ENCODE data around the gene SLC24A3.

Gene SLC24A3

DNA sequence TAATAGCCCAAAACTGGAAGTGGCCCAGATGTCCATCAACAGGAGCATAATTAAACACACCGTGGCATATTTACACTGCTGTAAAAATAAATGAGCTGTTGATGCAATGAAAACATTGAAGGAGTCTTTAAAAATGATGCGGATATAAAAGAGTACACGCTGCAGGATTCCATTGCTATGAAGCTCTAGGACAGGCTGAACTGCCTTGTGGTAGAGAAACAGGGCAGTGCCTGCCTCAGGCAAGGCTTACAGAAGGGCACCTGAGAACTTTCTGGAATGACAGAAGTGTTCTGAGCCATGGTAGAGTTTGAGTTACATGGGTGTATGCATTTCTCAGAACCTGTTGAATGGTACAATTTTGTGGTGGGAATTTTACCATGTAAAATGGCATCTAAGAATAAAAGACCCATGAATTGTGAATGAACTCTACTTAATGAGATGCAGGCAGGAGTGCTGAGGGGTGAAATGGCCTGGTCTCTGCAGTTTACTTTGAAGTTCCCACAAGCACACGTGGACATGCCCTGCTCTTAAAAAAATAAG lies 500.3 kb downstream of the SLC24A3 start:
- H3K36me3 ChIP-seq (ENCODE audit: control insufficient read depth, insufficient read depth, low read length), result no peaks in the 10 kb centered on the region
- no peaks in the 10 kb centered on the region for H3K4me1 ChIP-seq (ENCODE audit: control insufficient read depth, insufficient read depth, low read length, poor library complexity, severe bottlenecking)
- no peak overlapping the region for H3K4me3 ChIP-seq (ENCODE audit: insufficient read depth, low read depth, low read length, poor library complexity, severe bottlenecking)
- DNase-seq, result no peak
- H3K27me3 ChIP-seq (replicated peaks; ENCODE audit: control insufficient read depth, insufficient read depth, low read length, poor library complexity, severe bottlenecking), result no peaks in the 10 kb centered on the region
- H3K9me3 ChIP-seq (ENCODE audit: control insufficient read depth, low read length), result no peaks in the 10 kb centered on the region
- H3K27ac ChIP-seq (ENCODE audit: insufficient read depth, low read length, poor library complexity, severe bottlenecking), result no peak overlapping the region

DNA sequence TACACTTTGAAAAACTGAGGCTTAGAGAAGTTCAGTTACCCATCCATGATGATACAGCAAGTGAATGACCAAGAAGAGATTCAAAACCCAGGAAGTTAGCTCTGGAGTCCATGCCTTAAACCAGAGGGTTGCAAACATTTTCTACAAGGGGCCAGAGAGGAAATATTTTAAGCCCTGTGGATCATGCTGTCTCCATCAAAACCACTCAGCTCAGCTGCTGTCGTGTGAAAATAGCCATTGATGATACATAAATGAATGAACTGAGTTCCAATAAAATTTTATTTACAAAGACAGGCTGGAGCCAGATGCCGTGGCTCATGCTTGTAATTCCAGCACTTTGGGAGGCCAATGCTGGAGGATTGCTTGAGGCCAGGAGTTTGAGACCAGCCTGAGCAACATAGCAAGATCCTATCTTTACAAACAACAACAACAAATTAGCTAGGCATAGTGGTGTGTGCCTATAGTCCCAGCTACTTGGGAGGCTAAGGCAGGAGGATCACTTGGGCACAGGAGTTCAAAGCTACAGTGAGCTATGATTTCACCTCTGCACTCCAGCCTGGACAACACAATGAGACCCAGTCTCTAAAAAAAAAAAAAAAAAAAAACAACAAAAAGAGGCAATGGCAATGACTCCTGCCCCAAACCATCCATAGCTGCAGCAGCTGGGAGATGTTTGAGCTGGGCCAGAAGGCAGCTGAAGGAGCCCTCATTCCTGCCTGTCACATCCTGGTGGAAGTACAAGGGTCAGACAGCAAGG lies 501.6 kb downstream of the SLC24A3 start:
- Histone ChIP-seq H3K27ac (ENCODE audit: insufficient read depth, low read length, poor library complexity, severe bottlenecking) (no peak overlapping the region), H3K4me3 (ENCODE audit: insufficient read depth, low read depth, low read length, poor library complexity, severe bottlenecking) (no peak overlapping the region), H3K9me3 (ENCODE audit: control insufficient read depth, low read length) (no peaks in the 10 kb centered on the region), H3K4me1 (ENCODE audit: control insufficient read depth, insufficient read depth, low read length, poor library complexity, severe bottlenecking) (no peaks in the 10 kb centered on the region), H3K36me3 (ENCODE audit: control insufficient read depth, insufficient read depth, low read length) (no peaks in the 10 kb centered on the region), H3K27me3 (replicated peaks; ENCODE audit: control insufficient read depth, insufficient read depth, low read length, poor library complexity, severe bottlenecking) (no peaks in the 10 kb centered on the region)
- DNase-seq, result no peak

DNA sequence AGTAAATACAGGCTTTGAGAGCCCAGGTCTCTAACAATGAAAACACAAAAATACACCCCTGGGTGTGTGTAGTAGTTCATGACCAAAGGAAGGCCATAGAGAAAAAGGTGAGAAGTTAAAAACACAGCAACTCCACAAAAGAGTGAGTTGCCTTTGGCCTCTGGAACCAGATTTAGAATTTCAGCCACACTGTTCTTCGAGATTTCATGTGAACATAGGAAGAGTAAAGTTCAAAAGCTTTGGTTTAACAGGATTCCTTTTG lies 502.1 kb downstream of the SLC24A3 start:
- H3K4me3 ChIP-seq (ENCODE audit: insufficient read depth, low read depth, low read length, poor library complexity, severe bottlenecking), result no peak overlapping the region
- H3K27ac ChIP-seq (ENCODE audit: insufficient read depth, low read length, poor library complexity, severe bottlenecking), result no peak overlapping the region
- H3K9me3 ChIP-seq (ENCODE audit: control insufficient read depth, low read length), result no peaks in the 10 kb centered on the region
- H3K4me1 ChIP-seq (ENCODE audit: control insufficient read depth, insufficient read depth, low read length, poor library complexity, severe bottlenecking), result no peaks in the 10 kb centered on the region
- no peaks in the 10 kb centered on the region for H3K27me3 ChIP-seq (replicated peaks; ENCODE audit: control insufficient read depth, insufficient read depth, low read length, poor library complexity, severe bottlenecking)
- H3K36me3 ChIP-seq (ENCODE audit: control insufficient read depth, insufficient read depth, low read length), result no peaks in the 10 kb centered on the region
- no peak for DNase-seq

DNA sequence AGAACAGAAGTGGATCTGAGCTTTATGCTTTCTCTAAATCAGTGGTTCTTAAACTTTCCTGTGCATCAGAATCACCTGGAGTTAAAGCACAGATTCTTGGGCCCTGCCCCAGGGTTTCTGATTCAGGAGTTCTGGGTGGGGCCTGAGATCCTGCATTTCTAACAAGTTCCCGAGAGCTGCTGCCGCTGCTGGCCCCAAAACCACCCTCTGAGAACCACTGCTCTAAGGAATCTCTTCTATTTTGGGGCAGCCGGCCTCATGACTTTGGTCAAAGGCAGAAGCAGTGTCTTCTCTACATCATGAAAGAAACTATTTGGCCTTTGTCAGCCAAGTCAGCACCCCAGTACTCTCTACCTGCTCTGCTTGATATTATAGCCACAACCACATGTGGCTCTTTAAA lies 503.5 kb downstream of the SLC24A3 start:
- Histone ChIP-seq H3K4me1 (ENCODE audit: control insufficient read depth, insufficient read depth, low read length, poor library complexity, severe bottlenecking) (no peaks in the 10 kb centered on the region), H3K27me3 (replicated peaks; ENCODE audit: control insufficient read depth, insufficient read depth, low read length, poor library complexity, severe bottlenecking) (no peaks in the 10 kb centered on the region), H3K4me3 (ENCODE audit: insufficient read depth, low read depth, low read length, poor library complexity, severe bottlenecking) (no peak overlapping the region), H3K27ac (ENCODE audit: insufficient read depth, low read length, poor library complexity, severe bottlenecking) (no peak overlapping the region), H3K36me3 (ENCODE audit: control insufficient read depth, insufficient read depth, low read length) (no peaks in the 10 kb centered on the region), H3K9me3 (ENCODE audit: control insufficient read depth, low read length) (no peaks in the 10 kb centered on the region)
- DNase-seq, result no peak

DNA sequence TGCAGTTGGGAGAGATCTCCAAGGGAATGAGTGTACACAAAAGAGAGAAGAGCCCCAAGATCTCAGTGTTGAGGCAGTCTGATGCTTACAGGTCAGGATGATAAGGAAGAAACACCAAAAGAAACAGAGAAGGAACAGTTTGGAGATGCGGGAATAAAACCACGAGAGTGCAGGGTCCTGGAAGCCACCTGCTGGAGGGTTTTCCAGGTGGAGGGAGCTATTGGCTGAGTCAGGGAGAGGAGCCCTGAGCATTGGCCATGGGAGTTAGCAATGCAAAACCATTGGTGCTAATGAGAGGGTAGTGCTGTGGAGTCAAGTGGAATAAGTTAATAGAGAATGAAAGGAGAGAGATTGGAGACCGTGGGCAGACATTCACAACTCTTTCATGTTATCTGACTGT lies 506.4 kb downstream of the SLC24A3 start:
- Histone ChIP-seq H3K9me3 (ENCODE audit: control insufficient read depth, low read length) (no peaks in the 10 kb centered on the region), H3K4me1 (ENCODE audit: control insufficient read depth, insufficient read depth, low read length, poor library complexity, severe bottlenecking) (no peaks in the 10 kb centered on the region), H3K4me3 (ENCODE audit: insufficient read depth, low read depth, low read length, poor library complexity, severe bottlenecking) (no peak overlapping the region), H3K36me3 (ENCODE audit: control insufficient read depth, insufficient read depth, low read length) (no peaks in the 10 kb centered on the region), H3K27me3 (replicated peaks; ENCODE audit: control insufficient read depth, insufficient read depth, low read length, poor library complexity, severe bottlenecking) (no peaks in the 10 kb centered on the region), H3K27ac (ENCODE audit: insufficient read depth, low read length, poor library complexity, severe bottlenecking) (no peak overlapping the region)
- DNase-seq, result no peak

DNA sequence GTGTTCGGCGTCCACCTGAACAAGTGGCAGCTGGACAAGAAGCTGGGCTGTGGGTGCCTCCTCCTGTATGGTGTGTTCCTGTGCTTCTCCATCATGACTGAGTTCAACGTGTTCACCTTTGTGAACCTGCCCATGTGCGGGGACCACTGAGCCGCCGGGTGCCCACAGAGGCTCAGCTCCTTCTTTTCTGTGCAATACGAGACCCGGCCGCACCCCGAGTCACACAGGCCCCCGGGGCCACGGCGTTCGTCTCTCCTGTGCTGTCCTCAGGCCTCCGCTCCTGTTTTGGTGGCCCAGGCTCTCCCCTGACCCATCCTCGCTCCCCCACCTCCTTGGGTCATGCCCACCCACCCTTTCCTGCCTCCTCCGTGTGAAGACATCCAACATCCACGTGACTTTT lies 508.5 kb downstream of the SLC24A3 start:
- no peak for DNase-seq
- no peaks in the 10 kb centered on the region for H3K36me3 ChIP-seq (ENCODE audit: control insufficient read depth, insufficient read depth, low read length)
- no peaks in the 10 kb centered on the region for H3K9me3 ChIP-seq (ENCODE audit: control insufficient read depth, low read length)
- H3K27ac ChIP-seq (ENCODE audit: insufficient read depth, low read length, poor library complexity, severe bottlenecking), result no peak overlapping the region
- H3K4me1 ChIP-seq (ENCODE audit: control insufficient read depth, insufficient read depth, low read length, poor library complexity, severe bottlenecking), result no peaks in the 10 kb centered on the region
- H3K4me3 ChIP-seq (ENCODE audit: insufficient read depth, low read depth, low read length, poor library complexity, severe bottlenecking), result no peak overlapping the region
- H3K27me3 ChIP-seq (replicated peaks; ENCODE audit: control insufficient read depth, insufficient read depth, low read length, poor library complexity, severe bottlenecking), result no peaks in the 10 kb centered on the region

DNA sequence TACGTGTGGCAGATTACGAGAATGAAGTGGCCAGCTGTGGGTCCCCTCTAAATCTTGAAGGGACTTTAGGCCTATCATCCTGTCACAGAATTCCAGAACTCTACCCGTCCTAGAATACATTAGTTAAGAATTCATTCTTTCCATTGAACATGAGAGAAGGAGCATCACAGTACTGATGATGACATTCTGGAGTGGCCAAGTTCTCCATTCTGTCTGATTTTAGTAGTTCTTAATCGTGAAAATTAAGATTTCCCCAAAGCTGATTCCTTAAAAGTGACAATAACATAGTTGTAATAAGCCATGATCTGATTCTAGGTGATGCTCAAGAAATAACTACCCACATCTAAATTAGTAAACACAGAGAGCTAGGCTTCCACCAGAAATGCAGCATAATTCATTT lies 510.6 kb downstream of the SLC24A3 start:
- no peak overlapping the region for H3K4me3 ChIP-seq (ENCODE audit: insufficient read depth, low read depth, low read length, poor library complexity, severe bottlenecking)
- no peaks in the 10 kb centered on the region for H3K36me3 ChIP-seq (ENCODE audit: control insufficient read depth, insufficient read depth, low read length)
- H3K9me3 ChIP-seq (ENCODE audit: control insufficient read depth, low read length), result no peaks in the 10 kb centered on the region
- DNase-seq, result no peak
- H3K4me1 ChIP-seq (ENCODE audit: control insufficient read depth, insufficient read depth, low read length, poor library complexity, severe bottlenecking), result no peaks in the 10 kb centered on the region
- no peak overlapping the region for H3K27ac ChIP-seq (ENCODE audit: insufficient read depth, low read length, poor library complexity, severe bottlenecking)
- H3K27me3 ChIP-seq (replicated peaks; ENCODE audit: control insufficient read depth, insufficient read depth, low read length, poor library complexity, severe bottlenecking), result no peaks in the 10 kb centered on the region

DNA sequence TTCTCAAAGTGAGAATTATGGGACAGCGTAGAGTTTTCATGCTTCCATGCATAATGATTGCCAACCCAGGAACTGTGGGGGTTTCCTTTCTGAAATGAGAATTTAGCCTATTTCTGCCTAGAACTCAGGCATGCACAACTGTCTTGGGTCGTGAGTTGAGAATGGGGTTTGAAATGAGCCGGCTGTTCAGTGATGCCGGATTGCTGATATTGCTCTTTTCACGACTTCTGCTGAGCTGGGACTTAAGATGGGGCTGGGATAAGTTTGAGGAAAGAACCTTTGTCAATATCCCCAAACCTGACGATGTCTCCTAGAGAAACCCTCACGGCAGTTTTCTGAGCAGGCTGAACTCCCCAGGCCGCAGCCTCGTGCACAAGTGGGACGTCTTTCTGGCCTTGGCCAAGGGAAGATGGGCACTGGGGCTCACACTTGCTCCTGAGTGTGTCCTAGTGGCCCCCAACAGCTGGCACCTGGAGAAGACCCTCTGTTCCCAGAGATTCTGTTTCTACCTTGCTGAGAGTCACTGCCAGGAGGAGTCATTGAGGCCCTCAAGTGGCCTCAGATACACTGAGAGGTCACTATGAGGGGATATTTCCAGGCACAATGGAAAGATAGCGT lies 511.5 kb downstream of the SLC24A3 start:
- H3K4me3 ChIP-seq (ENCODE audit: insufficient read depth, low read depth, low read length, poor library complexity, severe bottlenecking), result no peak overlapping the region
- DNase-seq, result no peak
- no peaks in the 10 kb centered on the region for H3K9me3 ChIP-seq (ENCODE audit: control insufficient read depth, low read length)
- H3K27ac ChIP-seq (ENCODE audit: insufficient read depth, low read length, poor library complexity, severe bottlenecking), result no peak overlapping the region
- no peaks in the 10 kb centered on the region for H3K27me3 ChIP-seq (replicated peaks; ENCODE audit: control insufficient read depth, insufficient read depth, low read length, poor library complexity, severe bottlenecking)
- no peaks in the 10 kb centered on the region for H3K4me1 ChIP-seq (ENCODE audit: control insufficient read depth, insufficient read depth, low read length, poor library complexity, severe bottlenecking)
- H3K36me3 ChIP-seq (ENCODE audit: control insufficient read depth, insufficient read depth, low read length), result no peaks in the 10 kb centered on the region

DNA sequence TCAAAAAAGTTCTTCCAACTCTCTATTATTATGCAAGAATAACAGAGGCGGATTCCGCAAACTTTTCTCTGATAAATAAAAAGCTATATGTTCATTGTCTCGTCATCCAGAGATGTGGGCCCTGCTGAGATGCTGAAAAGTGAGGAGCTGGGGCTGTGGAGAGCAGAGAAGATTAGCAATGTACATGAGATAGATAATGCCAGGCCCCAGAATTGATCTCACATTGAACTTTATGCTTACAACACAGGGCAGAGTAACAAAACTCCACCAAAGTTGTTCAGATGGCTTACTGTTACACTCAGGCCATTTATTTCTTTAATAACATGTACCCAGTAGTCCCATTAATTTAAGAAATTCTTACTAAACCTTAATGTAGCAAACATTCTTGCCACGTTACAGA lies 512.9 kb downstream of the SLC24A3 start:
- DNase-seq, result no peak
- no peaks in the 10 kb centered on the region for H3K9me3 ChIP-seq (ENCODE audit: control insufficient read depth, low read length)

DNA sequence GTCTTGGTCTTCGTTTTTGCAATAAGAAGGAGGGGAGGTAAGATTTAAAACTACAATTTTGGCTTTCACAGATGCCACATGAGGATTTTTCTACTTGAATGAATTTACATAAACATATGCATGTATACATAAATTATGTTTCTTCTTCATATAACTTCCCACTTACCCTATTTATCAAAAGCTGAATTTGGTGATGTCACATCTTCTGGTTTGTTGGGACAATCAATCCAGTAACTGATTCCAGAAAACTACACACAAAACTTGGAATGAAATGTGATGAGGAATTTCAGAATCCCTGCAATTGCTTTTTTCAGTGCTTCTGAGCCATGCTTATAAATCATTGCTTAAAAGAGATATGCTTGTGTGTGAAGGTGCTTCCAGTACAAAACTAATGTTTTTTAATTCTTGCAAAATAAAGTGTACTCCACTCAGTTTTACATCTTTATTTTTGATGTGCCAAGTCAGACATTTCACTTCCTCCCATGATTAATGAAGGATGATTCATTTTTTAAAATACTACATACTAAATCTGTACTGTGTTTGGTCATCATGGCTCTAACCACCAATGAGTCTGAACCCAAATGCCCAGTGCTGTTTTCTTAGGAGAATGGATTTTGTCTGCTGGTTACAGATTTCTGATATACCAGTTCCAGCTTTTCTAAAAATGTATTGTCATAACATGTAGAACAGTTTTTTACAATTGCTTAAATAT lies 513.5 kb downstream of the SLC24A3 start:
- Histone ChIP-seq H3K4me3 (ENCODE audit: insufficient read depth, low read depth, low read length, poor library complexity, severe bottlenecking) (no peak overlapping the region), H3K36me3 (ENCODE audit: control insufficient read depth, insufficient read depth, low read length) (no peaks in the 10 kb centered on the region), H3K27ac (ENCODE audit: insufficient read depth, low read length, poor library complexity, severe bottlenecking) (no peak overlapping the region), H3K4me1 (ENCODE audit: control insufficient read depth, insufficient read depth, low read length, poor library complexity, severe bottlenecking) (no peaks in the 10 kb centered on the region), H3K9me3 (ENCODE audit: control insufficient read depth, low read length) (no peaks in the 10 kb centered on the region), H3K27me3 (replicated peaks; ENCODE audit: control insufficient read depth, insufficient read depth, low read length, poor library complexity, severe bottlenecking) (no peaks in the 10 kb centered on the region)
- no peak for DNase-seq

More for the DNA sequence above, 512.9 kb downstream of the SLC24A3 start:
- Histone ChIP-seq H3K27me3 (replicated peaks; ENCODE audit: control insufficient read depth, insufficient read depth, low read length, poor library complexity, severe bottlenecking) (no peaks in the 10 kb centered on the region), H3K27ac (ENCODE audit: insufficient read depth, low read length, poor library complexity, severe bottlenecking) (no peak overlapping the region), H3K36me3 (ENCODE audit: control insufficient read depth, insufficient read depth, low read length) (no peaks in the 10 kb centered on the region), H3K4me1 (ENCODE audit: control insufficient read depth, insufficient read depth, low read length, poor library complexity, severe bottlenecking) (no peaks in the 10 kb centered on the region), H3K4me3 (ENCODE audit: insufficient read depth, low read depth, low read length, poor library complexity, severe bottlenecking) (no peak overlapping the region)
